MV-4-11 (cell line): ENCODE data around the gene PIMREG.
A peak's percentile ranks its signal among the peaks of the same experiment; 100 is the strongest.

Experiments
- DNase-seq: peaks from one replicate; lab custom pipeline; 2025; lab: John Stamatoyannopoulos, UW

The PIMREG gene, protein sequence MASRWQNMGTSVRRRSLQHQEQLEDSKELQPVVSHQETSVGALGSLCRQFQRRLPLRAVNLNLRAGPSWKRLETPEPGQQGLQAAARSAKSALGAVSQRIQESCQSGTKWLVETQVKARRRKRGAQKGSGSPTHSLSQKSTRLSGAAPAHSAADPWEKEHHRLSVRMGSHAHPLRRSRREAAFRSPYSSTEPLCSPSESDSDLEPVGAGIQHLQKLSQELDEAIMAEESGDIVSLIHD

DNA sequence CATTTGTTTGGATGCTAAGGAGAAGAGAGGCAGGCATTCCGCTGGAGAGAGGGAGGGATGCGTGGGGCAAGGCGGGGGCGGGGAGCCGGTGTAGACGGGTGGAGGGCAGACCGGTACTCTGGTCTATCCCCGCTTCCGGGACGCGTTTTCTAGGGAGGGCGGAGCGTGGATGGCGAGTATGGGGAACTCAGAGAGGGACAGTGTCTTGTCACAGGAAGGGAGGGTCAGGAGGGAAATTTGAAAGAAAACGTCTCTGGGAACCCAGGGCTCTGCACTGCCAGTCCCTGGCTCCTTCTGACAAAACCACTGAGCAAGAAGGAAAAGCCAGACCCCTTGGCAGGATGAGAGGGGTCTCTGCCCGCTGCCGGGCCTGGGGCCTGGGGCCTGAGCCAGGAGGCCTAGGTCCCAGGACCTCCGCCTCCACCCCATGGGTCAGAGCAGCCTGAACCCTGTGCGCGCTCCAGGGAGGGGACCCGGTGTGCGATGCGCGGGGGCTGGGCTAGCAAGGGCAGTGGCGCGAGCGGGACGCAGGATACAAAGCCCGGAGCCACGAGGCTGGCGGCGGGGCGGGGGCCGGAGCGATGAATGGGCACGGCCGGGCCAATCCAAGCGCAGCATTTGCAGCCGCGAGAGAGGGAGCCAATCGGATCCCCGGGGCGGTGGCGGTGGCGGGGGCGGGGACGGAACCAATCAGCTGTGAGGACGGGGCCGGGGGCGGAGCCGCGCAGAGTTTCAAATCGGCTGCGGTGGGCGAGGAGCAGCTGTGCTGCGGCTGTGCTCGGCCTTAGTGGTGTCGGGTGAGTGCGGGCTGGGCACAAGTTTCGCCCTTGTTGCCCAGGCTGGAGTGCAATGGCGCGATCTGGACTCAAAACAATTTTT lies at the start of gene PIMREG:
Gene PIMREG, plus strand, starts transcription at position 764 of the 879 bp plus-strand sequence. CDS start 656 bp downstream, outside the sequence.
- peak; percentile 90 for DNase-seq

DNA sequence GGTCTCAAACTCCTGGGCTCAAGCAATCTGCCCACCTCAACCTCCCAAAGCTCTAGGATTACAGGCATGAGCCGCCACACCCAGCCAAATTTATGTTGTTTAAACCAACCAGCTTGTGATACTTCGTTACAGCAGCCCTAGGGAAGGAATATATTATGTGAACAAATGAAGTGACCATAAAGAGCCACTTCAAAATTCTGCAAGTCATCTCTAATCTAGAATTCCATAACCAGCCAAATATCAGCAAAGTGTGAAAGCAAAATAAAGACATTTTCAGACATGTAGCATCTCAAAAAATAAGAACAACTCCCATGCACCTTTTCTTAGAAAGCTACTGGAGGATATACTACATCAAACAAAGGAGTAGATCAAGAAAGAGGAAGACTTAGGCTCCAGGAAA lies 45.3 kb upstream of the PIMREG start:
- DNase-seq = no peak

DNA sequence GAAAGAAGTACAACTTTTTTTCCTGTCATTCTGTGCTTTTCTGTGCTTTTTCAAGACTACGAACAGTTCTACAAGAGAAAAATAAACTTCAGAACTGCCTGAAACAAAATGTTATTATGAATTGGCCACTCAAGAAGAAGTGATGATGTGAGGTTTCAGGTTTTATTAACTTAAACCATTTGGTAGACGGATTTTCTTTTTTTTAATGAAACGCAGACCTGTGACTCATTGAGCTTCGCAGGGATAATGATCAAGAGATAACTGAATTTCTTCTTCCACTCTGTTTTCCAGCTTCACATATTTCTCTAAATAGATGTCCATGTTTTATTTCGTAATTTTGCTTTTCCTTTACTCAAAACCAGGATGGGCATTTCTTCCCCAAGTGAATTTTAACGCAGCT lies 42.0 kb upstream of the PIMREG start:
- DNase-seq = no peak

DNA sequence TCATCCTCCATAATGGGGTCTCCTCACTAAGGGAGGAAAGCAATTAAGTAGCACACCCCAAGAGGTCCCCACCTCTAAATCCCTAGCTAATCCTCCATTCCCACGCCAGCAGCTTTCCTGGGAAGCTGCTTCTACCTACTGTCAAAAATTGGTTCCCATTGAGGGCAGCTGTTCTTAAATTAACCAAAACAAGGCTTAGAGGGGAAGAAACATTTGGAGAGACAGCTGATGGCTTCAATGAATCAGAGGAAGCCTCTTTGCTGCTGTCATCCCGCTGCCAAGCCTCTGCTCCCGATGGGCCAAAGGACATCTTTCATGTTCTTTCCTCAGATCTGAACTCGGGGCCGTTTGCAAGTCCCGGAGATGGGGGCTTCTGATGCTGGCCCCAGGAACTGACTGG lies 36.0 kb upstream of the PIMREG start:
- DNase-seq = no peak

DNA sequence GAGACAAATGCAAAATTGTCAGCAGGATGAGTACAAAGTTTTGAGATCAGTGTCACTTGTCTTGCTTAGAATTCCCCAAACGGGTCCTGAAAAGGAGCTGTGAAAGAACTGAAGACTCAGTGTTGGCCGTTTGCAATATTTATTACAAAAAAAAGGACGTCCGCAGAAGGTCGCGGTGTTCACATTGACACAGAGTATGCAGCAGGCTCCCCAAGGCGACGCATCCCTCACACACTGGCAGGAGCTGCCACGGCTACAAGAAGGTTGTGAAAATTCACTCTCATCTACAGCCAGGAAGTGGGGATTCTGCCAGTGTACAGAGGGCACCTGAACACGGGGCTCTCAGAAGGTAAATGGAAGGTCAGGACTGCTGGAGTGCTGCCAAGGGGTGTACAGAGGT lies 35.5 kb upstream of the PIMREG start:
- DNase-seq = no peak

DNA sequence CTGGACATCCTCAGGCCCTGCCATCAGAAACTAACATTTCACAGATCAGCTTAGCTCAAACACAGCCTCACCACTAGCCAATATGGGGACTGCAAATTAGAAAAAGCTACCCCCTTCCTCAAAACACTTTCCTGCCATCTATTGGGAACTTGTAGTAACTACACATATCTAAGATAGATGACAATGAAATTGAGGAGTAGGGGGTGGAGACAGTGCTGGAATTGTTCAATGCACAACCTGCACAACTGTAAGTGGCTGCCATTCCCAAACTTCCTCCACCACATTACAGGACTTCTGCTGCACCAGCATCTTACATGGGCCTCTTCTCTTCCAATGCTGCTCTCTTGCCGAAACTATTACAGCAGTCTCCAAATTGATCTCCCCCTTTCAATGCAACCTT lies 31.2 kb upstream of the PIMREG start:
- peak; percentile 42 for DNase-seq

DNA sequence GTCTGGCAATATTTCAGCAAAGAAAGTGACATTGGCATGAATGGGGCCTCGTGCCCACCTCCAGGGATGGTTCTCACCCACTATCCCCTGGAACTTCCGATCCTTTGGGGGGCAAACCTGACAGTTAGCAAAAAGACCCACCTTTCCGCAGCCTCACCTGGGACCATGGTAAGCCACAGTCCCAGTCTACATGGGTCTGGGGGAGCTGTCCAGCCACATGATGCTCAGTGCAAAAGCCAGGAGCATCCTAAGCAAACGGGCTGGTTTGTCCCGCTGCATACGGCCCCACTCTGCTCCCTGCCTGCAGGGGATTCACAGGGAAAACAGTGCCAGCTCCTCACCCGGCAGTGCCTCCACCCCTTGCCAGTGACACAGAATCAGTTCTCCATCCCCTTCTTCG lies 28.6 kb upstream of the PIMREG start:
- DNase-seq = no peak

DNA sequence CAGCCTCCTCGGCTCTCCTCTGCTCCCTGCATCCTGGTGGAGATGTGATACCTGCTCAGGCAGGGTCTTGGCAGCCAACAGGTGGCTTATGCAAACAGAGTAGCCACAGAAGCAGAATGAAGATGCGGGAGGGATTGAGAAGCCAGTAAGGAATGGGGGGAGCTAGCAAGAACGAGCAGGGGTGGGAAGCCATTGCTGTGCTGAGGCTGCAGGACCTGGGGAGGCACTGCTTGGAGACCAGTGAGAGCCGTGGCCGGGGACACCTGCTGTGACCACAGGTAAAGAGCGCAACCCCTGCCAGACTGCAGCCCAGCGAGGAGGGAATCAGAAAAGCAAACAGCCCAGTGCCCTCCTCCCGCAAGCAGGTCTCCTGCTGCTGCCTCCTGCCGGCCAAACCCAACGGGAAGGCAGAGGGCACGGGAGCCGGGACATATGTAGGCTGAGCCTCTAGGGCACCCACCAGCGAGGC lies 24.0 kb upstream of the PIMREG start:
- no peak for DNase-seq

DNA sequence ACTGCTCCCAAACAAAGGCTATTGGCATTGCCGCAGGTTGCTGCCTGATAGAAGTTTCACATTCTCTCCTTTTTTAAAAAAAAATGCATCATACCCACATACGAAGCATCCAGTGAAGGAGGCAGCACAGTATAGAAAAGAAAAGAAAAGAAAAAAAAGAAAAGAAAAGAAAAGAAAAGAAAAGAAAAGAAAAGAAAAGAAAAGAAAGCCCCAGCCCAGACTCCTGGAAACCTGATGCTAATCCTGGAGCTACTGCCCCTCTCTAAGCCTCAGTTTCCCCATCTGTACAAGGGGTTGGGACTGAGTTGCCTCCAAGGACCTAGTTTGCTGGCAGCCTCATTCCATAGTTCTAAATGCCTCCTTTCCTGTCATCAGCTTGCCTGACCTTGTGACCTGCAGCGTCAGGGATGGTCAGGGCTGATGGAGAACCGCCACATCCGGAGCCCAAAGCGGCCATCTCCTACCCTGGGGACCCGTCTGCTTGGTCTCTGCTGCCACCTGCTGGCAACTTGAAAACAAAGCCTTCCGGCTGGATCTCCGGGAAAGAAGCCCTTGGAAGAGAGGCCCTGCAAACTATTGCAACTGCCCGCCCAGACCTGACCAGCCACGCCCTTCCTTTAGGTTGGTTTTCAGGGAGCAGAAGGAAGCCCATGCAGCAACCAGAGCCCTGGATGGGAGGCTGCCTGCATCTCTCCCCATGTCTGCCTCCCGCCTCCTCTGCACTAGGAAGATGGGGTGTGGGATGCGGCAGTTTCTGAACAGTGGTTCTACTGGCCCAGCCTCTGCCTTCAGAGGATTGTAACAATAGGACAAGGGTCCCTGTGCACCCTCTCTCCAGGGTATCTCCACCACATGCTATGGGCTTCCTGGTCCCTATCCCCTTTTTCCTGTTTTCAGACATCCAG lies 22.3 kb upstream of the PIMREG start:
- peak; percentile 67 for DNase-seq

DNA sequence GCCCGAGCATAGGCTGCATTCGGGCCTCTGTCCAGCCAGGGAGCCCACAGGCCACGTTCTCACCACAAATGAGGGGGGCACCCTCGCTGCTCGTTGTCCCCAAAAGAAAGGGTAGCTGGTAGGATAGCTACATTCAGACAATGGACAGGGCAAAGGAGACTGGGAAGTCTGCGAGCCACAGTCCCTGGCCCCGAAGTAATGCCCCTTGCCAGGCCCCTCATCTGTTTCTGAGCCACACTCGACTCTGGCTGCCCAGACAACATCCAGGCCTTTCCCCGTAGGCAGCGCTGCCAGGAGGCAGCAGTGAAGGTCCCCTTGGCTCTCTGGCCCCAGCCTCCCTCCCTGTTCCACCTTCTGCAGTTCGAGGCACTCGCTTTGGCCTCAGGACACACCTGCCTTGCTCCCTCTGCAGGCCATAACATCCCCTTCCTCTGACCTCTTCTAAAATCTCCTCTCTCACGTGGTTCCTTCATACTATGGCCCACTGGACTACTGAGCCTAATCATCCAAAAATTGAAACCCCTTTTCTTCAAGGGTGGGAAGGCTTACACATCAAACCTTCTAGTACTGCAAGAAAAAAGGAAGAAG lies 21.5 kb upstream of the PIMREG start:
- DNase-seq = no peak

DNA sequence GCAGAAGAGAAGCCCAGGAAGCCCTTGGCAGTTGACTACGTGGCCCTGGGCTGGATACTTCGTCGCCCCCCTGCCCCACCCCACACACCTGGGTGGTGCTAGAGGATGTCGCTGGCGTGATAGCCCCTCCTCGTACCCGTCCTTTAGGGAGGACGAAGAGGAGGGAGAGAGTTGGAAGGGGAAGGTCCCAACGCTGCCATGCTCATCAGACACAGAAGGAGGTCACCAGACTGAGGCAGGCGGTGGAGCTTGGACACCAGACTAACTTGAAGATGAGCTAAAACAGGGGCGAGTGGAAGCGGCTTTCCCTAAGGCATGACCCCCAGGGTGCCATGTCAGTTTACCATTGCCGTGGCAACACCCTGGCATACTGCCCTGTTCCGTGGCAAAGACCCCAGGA lies 20.3 kb upstream of the PIMREG start:
- no peak for DNase-seq

DNA sequence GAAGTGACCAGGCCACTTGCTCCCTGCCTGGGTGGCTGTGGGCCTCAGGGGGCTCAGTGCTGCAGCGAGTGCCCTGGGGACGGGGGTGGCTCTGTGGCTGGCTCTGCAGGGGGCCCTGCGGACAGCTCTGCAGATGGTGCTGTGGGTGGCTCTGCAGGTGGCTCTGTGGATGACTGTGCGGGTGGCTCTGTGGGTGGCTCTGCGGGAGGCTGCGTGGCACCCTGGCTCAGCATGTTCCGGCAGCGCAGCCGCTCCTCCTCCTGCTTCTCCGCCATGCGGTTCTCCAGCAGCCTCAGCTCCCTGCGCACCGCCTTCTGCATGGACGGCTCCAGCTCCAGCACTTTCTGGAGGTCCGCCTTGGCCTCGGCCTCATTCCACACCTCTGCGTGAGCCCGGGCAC lies 18.8 kb upstream of the PIMREG start:
- DNase-seq = no peak

DNA sequence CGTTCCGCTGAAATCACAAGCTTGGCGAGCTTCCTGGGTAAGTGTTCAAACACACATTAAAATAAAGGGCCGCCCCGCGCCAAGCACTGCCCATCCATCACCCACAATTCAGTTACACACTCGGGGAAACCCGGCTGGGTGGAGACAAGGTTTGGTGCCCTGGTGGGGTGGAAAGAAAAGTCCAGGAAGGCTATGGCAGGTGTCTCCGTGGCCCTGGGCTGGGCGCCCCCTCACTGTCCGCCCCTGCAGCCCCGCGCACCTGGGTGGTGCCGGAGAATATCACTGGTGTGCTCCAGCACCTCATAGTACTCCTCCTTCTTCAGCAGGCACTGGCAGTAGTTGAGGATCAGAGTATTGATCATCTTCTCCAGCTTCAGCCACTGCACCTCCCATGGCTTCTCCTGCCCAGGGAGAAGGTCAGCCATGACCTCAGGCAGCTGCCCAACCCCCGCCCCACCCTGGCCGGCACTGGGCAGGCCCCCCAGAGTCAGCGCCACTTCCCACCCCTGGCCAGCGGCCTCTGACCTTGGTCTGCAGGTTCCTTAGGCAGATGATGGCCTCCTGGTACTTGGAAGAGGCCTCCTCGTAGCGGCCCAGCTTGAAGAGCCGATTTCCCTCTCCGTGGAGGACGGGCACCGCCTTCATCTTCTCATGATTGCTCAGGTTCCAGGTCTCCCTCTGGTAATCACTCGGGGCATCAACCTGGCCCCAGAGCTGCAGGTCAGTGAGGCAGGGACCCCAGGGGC lies 17.7 kb upstream of the PIMREG start:
- no peak for DNase-seq

DNA sequence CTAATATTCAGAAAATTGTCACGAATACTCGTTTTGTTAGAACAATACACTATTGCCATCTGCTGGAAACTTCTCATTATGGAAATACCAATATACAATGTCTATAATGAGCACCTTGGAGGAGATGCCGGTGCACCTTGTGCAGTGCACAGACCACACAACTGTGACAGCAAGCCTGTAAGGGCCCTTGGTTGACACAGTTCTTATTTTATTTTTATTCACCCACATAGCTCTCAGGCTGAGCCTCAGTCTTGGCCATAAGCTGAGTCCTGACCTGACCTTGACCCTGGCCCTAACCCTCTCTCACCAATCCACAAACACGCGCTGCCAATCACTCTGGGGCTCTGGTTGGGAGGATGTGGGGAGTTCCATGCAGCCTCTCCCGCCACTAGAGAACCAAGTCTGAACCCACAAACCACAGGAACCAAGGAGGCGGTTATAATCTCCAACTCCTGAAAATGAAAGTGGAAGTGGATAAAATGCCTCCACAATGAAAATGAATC lies 16.9 kb upstream of the PIMREG start:
- DNase-seq = peak; percentile 98

DNA sequence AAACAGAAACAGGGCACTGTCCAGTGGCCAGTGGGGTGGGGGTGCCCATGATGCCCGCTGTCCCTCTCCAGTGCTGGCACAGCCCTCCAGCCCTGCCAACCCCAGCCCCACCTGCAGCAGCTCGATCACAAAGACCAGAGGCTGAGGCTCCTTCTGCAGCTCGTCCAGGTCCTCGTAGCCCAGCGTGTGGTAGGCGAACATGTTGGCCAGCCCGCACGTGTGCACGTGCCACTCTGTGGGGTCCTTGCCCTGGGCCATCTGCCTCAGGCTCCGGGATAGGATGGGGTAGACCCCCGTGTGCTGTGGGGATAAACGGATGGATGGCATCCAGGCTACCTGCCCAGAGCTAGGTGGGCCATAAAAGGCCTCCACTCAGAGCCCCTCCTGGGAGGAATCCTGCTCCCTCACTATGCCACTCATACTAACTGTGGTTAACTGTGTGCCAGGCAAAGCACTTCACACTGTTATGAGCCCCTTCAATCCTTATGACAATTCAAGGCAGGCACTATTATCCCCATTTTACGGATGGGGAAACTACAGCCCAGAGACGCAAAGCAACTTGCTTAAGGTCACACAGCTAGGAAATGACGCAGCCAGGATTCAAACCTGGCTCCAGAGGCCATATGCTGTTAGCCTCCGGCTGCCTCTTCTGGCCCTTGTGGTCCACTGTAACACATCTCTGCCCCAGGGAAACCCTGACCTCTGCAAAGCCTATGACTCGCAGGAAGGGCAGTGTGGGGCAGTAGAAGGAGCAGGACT lies 15.9 kb upstream of the PIMREG start:
- no peak for DNase-seq

DNA sequence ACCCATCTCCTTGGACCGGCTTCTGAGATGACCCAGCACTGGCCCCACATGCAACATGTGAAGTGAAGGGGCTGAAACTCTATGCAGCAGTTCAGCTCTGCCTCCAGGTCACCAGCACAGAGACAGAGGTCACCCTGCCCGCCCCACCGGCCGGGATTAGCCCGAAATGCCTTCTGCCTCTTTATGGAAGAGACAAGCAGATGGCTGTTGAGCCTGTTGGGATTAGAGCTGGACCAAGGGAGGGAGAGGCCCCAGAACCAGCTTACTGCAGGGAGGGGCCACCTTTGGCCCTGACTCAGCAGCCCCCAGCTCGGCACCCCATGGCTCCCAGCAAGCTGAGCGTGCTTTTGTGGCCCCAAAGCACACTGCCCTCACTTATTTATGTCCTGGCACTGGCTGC lies 15.0 kb upstream of the PIMREG start:
- DNase-seq = no peak

DNA sequence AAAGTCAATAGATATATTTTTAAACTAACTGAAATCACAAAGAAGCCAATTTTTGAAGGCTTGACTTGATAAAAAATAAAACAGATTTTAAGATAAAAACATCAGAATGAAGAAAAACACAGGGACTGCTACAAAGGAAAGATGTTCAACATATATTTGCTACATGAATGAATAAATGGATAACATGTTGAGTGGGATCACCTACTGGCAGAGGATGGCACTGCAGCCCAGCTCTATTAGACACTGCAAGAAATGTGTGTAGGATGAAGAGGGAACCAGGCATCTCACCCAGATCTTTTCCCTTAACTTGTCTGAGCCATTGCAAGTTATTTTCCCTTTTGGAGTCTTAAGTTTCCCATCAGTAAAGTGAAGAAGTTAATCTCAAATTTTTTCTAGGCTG lies 13.5 kb upstream of the PIMREG start:
- peak; percentile 8 for DNase-seq

DNA sequence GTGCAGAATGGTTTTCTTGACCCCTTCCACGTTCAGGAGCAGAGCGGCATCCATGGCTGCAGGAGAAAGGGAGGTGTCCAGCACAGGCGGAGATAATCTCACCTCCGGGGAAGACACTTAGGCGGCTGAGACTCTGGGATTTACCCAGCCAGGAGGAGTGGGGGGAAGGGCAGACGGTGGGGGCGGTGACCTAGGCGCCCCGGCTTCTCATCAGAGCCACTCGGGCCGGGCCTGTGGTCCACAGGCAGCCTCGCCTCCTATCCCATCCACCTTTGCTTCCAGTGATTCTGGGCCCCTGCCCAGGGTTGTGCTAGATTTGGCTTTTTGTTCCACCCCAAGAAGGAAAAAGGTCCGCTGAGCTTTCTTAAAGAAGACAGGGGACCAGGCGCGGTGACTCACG lies 9.2 kb upstream of the PIMREG start, which contains the start of gene AIPL1:
Gene AIPL1, minus strand, starts transcription at position 71 of the 400 bp plus-strand sequence. Its CDS starts 17 bp downstream, at position 54.
- no peak for DNase-seq

DNA sequence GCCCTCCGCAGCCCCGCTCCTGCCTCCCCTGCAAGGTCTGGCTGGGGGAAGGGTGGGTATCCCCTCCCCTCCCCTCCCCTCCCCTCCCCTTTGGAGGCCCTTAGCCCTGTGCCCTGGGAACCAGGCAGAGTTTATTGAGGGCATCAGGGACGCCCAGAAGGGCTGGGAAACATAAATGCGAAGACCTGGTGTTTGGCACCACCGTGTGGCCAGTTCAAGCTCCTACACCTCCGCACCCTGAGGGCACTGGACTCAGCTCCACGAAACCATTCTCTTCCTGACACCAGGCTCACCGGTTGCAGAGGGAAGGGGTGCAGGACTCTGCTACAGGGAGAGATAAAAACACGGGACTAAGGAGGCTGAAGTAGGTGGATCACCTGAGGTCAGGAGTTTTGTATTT lies 8.3 kb upstream of the PIMREG start:
- peak; percentile 62 for DNase-seq

DNA sequence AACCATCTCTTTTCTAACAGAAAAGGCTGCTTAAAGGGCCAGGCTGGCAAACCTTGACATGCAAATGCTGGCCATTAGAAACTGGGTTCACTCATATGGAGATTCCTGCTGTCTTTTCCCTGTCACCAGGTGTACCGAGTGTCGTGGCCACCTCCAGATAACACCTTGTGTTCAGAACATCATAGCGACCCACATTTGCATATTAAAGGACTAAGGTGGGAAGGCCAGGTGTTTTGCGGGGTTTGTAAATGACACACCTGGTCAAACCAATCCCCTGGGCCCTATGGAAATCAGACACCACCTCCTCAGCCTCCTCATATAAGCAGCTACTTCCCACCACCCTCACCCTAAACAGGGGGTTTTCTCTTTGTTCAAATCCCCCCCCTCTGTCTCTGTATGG lies 6.8 kb upstream of the PIMREG start:
- DNase-seq = no peak
